ENCODE measurements around the gene BACE2.
A peak's percentile ranks its signal among the peaks of the same experiment; 100 is the strongest.

The BACE2 gene

DNA sequence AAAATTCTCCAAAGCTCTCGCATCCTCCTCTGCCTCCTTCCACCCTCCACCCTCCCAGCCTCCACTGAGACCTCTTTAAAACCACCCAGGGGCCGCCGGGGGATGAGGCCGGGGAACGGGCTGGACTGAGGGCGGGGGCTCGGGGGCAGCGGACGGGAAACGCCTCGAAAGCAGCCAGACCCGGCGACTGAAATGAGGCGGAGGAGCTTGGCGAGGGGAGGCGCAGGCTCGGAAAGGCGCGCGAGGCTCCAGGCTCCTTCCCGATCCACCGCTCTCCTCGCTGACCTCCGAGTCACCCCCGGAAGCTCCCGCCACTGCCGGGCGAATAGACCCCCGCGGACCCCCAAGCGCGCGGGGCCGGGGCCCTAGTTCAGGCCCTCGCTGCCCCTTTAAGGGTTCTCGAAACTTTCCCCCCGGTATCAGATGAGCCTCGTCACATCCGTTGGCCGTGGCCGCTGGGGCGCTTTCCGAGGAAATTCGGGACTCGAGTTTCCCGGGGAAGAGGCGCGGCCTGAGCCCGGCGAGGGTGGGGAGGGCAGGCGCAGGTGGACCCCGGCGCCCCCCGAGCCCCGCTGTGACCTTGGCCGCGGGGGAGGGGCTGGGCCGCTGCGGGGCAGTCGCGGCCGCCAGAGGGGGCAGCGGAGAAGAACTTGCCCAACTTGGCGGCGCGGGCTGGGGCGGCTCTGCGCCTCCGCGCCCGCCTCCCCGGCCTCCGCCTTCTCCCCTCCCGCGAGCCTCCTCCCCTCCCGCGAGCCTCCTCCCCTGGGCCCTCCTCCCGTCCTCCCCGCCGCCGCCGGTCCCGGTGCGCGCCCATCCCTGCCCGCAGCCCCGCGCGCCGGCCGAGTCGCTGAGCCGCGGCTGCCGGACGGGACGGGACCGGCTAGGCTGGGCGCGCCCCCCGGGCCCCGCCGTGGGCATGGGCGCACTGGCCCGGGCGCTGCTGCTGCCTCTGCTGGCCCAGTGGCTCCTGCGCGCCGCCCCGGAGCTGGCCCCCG is at the start of gene BACE2:
Gene BACE2 (plus strand): TSS at position 813 of the 995 bp plus-strand sequence. CDS start 104 bp downstream, at position 917.
- peak; percentile 53 to 66 for DNase-seq

DNA sequence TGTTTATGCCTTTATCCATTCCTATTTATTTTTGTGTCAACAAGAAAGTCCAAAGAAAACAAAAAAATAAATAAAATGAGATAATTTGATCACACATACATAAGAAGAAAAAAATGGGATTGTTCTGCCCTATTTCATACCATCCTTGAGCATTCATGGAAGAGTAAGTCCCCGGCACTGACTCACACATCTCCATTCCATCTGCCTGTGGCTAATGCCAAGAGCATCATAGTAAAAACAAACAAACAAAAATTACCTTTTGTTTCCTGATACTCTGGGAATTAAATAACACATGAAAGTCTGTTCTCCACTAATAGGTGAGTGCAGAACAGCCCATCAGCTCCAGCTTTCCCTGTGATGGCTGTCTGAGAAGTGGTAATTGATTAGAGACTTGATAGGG is 48.1 kb upstream of the BACE2 start:
- DNase-seq, result no peak

- no peak for DNase-seq
These were observed 47.0 kb upstream of the BACE2 start for GRCh38 chr21:41120997-41121396.

DNA sequence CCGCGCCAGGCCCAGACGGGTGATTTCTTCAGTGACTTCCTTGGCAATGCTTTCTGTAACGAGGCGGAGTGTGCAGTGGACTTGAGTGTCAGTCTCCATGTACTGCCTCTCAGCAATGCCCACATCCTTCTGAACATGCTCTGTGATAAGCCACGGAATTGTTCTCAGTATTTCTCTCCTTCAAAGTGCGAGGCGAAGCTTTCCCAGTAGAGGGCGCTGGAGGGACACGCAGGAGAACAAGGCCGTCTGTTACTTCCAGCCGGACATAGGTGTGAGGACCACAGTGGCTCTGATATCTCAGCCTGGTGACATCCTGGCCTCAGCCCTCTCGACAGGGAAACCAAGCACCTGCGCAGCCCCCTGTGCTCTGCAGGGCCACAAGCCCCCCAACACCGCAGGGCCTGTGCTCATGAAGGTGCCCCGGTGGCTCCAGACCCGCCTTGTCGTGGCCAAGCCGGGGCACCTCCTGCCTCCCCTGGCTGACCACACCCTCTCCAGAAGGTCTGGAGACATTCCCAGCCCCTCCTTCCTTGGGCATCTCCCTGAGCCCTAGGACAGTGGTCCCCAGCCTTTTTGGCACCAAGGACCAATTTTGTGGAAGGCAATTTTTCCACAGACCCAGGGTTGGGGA is 46.1 kb upstream of the BACE2 start:
- DNase-seq, result peak; percentile 78 to 87

DNA sequence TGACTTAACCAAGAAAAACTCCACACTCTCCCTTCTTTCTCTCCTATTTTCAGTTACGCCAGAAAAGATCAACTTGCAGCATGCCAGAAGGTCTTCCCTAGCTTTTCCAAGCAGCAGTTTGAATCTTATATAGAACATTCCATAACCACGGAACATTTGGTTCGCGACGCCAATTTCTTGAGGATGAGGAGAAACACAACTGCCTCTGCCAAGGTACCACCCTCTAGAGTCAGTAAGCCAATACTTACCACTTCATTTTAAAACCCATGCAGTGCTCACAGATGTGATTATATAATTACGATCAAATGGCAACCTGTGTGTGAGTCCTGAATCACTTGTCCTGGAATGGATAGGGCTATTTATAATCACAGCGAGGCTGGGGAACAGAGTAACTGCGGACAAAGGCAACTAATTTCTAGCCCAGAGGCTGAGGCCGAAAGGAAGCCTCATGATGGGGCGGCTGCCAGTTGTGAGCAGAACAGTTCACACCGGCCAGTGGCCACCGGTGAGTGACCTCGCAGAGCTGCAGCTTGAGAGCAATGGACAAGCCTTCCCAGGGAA is 43.2 kb upstream of the BACE2 start:
- DNase-seq, result no peak

DNA sequence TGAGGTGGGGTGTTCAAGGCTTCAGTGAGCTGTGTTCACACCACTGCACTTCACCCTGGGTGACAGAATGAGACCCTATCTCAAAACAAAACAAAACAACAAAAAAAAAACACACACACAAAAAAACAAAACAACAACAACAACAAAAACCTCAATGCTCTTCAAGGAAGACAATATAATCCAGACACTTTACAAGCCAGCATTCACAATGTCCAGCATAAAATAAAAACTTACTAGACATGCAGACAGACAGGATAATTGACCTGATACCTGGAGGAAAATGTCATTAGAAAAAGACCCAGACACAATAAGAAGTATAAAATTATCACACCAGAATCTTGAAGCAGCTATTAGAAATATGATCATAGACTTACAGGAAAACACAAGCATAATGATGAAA is 39.0 kb upstream of the BACE2 start:
- DNase-seq, result no peak

- no peak for DNase-seq
These were observed 37.1 kb upstream of the BACE2 start for GRCh38 chr21:41130883-41131282.

DNA sequence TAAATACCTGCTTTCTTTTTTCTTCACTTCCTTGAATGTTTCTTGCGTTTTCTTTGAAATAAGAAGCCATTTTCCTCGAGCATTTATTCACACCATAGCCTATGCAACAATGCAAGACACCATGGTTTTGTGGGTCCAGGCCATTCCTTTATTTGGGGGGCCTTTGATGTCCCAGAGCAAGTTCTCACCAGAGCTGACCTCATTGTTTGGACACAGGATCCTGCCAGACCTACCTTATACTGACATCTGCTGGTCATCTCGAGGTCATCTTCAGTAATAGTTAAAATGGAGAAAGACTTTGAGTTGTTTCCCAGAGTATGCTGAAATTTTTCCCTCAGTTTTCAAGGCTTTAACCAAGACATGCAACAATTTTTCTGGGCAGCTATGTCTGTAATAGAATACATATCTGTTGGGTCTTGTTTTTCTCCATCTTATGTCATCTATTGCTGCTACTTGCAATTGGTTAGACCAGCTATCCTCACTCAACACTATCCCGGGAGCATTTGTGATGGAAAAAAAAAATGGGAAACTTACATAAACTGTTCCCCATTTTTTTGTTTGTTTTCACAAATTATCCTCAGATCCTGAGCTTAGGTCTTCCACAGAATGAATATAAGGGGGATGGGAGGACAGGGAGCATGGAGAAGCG is 34.0 kb upstream of the BACE2 start:
- DNase-seq, result no peak

- DNase-seq, result no peak
These were observed 32.2 kb upstream of the BACE2 start for GRCh38 chr21:41135746-41136145.

DNA sequence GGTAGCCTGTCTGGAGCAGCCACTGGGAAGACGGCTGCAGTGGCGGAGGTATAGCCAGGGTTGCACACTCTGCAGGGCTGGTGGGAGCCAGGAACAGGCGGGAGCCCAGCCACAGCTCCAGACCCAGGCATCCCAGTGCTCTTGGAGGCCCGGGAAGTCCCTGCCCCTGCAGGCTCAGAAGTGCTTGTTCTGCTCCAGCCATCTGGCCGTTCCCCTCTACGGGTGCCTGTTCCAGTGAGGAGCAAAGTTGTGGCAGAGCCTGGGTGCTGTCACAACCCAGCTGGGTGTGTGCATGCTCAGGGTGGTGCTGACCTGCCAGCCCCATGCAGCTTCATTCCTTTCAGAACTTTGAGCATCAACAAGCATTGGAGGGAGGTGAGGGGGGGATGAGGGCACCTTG is 31.7 kb upstream of the BACE2 start:
- no peak for DNase-seq

- DNase-seq, result no peak
These were observed 30.6 kb upstream of the BACE2 start for GRCh38 chr21:41137401-41137800.

- DNase-seq, result no peak
These were observed 30.1 kb upstream of the BACE2 start for GRCh38 chr21:41137889-41138288.

DNA sequence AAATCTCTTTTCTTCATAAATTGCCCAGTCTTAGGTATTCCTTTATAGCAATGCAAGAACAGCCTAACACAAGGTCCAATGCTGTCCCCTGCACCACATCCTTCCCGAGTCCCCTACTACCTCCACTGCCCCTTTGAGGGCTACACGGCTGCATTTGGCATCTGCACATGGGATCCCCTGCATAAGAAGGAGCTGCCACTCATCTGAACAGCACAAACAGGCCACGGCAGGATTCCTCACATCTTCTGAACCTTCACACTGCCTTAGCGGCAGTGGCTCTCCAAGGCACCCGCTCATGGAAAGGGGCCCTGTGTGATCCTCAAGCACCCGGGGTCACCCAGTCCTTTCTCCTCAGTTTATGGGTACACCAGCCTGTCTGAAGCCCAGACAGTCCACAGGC is 29.2 kb upstream of the BACE2 start:
- DNase-seq, result no peak

DNA sequence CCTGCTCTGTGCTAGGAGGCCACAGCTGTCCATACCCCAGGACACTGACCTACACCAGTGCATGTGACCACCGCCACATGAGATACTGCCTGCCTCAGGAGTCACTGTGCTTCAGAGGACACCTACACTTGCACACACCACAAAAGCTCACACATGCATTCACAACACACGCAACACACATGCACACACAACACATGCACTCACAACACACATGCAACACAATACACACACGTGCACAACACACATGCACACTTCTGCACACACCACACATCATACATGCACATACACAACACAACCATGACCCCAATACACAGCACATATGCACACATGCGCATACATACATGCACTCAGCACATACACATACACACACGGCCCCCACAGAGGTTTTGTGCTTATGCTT is 28.7 kb upstream of the BACE2 start:
- no peak for DNase-seq

DNA sequence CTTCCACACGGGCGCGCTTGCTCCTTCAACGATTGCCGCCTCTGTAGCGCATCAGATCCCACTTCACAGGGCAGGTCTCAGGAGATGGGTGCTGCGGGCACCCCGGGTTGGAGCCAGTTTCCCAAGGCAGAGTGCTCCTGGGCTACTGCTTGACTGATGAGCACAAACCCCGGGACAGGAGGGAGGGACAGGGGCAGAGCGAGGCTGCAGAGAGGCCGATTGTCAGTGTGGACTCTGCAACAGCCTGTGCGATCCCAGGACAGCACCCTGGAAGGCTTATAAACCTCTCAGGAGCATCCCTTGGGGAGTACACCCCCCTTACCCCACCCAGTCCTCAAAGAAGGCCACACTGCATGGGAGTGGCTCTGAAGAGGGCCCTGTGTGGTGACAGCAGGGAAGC is 28.0 kb upstream of the BACE2 start:
- DNase-seq, result no peak

DNA sequence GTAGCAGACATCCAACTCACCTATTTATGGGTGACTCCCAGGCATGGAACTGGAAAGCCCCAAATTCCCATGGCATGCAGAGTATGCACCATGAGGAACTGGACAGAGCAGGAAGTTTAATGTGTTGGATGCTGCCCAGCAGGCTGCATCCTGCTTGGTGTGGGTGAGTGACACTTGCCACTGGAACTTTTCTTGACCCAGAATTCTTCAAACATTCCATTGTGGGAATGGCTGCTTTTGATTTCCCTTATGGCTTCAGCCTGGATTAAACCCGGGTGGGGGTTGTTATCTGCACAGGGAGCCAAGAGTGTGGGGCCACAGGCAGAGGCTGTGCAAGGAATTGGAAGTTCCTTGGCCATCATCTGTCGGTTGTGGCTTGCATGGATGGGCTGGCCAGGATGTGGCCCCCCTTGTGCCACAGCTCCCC is 26.9 kb upstream of the BACE2 start:
- DNase-seq, result no peak

DNA sequence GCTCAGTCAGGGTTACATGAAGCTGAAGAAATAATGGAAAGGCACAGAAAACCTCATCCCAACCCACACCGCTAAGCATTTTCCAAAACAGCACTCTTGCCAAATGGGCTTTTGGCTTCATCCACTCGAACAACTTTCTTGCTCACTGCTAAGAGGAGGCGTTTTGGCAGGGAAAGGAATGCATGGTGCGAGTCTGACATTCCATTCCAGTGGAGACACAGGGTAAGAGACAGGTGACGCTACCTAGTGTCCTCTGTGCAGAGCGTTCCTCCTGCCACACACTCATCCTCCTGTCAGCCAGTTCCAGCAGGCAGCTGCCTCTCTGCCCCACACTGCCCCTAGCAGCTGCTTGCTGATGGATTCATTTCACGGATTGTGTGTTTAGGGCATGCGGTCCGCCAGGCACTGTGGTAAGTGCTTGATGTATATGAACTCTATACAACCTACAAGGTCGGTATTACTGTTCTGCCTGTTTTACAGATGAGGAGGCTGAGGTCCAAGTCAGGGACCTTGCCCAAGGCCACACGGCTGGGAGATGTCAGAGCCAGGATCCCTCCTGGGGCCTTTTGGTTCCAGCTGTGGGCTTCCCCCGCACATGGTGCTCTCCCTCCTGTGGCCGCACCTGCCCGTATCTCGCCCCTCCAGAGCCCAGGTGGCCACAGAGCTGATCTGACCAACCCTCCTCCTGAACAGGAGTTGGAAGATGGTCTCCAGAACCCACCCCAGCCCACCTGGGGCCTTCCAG is 25.7 kb upstream of the BACE2 start:
- DNase-seq, result no peak

DNA sequence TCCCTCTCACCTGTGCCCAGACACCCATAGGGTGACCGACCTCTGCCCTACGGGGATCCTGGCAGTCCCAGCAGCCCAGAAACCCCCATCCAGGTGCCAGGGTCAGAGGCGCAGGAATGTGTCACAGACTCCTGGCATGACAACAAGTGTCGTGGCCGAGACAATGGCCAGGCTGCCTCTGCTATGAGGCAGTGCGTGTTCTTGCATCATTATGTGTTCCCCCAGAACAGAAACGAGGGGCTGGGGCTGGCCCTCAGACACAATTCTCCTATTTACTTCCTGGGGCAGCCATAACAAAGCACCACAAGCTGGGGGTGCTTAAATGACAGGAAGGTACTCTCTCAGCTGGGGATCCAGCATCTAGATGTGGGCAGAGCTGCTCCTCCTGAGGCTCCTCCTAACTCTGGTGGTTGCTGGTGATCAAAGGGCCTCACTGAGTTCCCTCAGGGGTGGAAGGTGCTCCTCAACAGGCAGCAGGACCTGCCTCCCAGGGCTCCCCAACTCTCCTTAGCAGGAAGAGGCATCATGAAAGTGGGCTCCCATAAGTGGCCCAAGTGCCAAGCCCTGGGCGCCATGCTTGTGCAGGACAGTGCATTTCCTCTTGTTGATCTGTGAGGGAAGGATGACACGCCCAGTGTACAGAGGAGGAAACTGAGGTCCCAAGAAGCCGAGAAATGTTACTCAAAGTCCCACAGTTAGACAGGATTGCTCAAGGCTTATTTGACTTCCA is 24.2 kb upstream of the BACE2 start:
- DNase-seq, result no peak

- no peak for DNase-seq
These were observed 20.6 kb upstream of the BACE2 start for GRCh38 chr21:41147096-41147978.

DNA sequence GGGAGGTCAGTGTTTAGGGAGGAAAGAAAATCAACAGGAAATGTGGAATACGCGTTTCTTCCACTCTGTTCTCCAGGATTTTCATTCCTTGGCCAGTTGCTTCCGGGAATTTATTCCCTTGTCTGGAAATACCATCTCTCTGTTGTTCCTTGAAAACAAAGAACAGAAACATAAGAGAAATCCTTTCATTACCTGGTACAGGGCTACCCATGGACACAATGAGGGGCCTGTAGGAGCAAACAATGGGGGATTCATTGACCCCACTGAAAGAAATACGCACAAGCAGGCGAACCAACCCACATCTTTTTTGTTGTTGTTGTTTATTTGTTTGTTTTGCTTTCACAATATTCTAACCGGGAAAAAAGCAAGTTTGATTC is 20.0 kb upstream of the BACE2 start:
- no peak for DNase-seq

DNA sequence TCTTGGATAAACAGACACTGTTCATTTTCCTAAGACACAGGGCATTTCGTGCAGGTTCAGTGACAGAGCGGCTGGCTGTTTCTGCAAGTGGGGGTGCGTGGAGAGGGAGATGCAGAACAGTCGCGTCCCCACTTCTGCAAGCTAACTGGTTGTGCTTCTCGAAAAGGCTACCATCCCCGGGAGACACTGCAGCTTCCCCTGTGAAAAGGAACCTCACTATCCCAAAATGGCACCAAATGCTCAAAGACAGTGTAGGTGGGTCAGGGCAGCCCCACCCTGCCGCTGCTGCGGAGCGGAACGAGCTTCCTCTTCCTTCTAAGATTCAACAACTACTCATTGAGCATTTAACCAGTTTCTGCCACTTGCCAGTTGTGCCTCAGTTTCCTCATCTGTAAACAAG is 19.2 kb upstream of the BACE2 start:
- no peak for DNase-seq
